A549 (cell line): Measurements from ENCODE around the gene COPS9.

Experiments
- CTCF ChIP-seq: fragments of >200 bp; sonication (Bioruptor Twin); formaldehyde crosslinking; IDR thresholded peaks from 3 replicates; pipeline ENCODE4 v1.5.1; 2016
- PBX3 ChIP-seq: IDR thresholded peaks from 2 replicates; pipeline ENCODE4 v1.6.1; 2012
- POLR2AphosphoS2 ChIP-seq: conservative IDR thresholded peaks from 2 replicates; pipeline ENCODE4 v1.6.1; 2012; ENCODE audit warnings: low read length, improper control_type of control experiment, inconsistent platforms
- SMC3 ChIP-seq: fragments of >200 bp; sonication (Bioruptor Twin); formaldehyde crosslinking; IDR thresholded peaks from 3 replicates; pipeline ENCODE4 v1.6.1; 2018; ENCODE audit warnings: inconsistent platforms

- TF ChIP-seq CTCF (no peak), PBX3 (no peak), POLR2AphosphoS2 (no peak), SMC3 (no peak)
These were observed 7.2 kb upstream of the COPS9 start for GRCh38 chr2:240143276-240143675.
